ENCODE measurements around the gene PATJ.

The PATJ gene

DNA sequence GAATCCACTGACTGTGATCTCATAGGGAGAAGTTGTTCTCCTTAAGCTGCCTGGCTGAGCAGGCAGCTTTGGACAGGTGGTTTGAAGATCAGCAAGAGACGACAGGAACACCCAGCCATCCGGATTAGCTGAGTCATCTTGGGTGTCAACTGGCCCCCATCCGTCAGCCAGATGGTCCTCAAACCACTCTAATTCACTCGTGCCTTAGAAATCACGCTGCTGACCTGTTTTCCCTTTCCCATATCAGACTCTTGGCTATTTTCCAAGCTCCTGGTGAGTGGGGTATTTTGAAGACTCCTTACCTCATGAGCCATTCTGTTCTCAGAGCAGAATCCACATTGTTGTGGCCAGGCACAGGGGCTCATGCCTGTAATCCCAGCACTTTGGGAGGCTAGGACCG, 303.3 kb downstream of the PATJ start:
- no peak for DNase-seq (ENCODE audit: low spot score)

DNA sequence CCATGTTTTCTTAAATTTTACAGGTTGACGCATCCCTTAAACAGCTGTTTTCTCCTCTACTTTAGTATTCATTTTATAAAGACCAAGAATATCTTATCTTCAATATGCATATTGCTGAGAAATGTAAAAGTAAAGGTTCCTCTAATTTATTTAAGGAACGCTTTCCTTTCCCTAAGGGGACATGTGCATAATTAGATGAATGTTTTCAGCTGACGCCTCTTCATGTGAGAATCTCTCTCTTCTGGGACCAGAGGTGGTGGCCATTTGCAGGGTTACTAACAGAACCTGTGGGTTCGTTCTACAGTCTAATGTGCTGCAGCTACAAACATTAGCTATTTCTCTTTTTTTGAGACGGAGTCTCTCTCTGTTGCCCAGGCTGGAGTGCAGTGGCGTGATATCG, 304.6 kb downstream of the PATJ start:
- no peak for DNase-seq (ENCODE audit: low spot score)

DNA sequence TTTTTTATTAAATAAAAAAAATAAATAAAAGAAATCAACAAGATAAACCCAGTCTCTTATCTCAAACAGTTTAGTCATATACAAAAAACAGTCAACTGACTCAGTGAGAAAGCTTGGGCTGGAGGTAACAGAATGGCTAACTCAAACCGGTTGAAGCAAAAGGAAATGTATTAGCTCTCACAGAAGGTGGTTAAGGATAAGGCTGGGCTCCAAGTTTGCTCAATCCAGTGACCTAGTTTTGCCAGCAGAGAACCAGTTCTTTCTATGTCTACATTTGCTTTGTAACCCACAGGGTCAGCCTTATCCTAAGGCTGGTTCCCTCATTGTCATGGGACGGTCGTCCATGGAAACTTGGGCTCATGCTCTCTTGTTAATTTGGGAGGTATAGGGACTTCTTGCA, 307.9 kb downstream of the PATJ start:
- no peak for DNase-seq (ENCODE audit: low spot score)

DNA sequence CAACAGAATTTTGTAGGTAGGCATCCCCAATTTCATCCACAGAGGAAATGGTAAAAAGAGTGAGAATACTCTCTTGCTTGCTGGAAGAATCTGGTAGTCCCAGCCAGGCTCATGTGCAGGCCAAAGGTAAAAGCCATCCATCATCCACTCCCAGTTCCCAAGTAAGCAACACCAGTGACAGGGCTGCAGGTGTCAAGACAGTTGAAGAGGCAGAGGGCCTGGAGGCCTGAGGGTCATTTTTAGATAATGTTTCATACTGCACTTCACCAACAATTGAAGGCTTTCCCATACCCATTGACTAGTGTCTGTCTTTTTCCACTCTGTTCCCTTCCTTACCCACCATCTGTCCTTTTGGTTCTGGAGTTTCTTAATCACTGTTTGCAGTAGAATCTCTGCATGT, 310.7 kb downstream of the PATJ start:
- DNase-seq (ENCODE audit: low spot score): no peak

DNA sequence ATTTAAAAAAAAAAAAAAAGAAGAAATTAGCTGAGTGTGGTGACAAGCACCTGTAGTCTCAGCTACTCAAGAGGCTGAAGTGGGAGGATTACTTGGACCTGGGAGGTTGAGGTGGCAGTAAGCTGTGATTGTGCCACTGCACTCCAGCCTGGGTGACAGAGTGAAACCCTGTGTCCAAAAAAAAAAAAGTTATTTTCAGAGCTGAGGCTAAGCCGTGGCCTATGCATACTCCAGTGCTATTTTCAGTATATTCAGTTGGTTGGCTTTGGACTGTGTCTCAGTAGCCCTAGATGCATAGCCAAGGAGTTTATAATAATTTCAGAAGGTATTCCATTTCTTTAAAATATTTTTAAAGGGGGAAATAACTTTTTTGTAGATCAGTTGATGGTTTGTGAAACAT, 311.9 kb downstream of the PATJ start:
- no peak for DNase-seq (ENCODE audit: low spot score)

DNA sequence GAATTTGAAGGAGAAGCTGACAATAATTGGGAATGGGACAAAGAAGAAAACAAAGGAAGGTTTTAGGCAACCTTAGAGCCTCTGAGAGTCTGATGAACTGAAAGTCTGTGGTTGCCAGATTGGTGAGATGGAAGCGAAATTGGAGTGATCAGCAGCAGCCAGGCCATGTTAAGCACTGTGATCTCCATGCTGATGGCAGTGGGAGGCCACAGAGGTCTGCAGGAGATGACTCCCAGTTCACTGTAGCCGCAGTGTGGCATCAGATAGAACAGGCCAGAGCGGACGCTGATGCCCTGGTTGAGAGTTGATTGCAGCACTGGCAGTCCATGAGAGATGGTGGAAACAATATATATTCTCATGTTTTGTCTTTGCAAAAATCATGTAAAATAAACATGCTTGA, 314.9 kb downstream of the PATJ start:
- DNase-seq (ENCODE audit: low spot score): no peak

DNA sequence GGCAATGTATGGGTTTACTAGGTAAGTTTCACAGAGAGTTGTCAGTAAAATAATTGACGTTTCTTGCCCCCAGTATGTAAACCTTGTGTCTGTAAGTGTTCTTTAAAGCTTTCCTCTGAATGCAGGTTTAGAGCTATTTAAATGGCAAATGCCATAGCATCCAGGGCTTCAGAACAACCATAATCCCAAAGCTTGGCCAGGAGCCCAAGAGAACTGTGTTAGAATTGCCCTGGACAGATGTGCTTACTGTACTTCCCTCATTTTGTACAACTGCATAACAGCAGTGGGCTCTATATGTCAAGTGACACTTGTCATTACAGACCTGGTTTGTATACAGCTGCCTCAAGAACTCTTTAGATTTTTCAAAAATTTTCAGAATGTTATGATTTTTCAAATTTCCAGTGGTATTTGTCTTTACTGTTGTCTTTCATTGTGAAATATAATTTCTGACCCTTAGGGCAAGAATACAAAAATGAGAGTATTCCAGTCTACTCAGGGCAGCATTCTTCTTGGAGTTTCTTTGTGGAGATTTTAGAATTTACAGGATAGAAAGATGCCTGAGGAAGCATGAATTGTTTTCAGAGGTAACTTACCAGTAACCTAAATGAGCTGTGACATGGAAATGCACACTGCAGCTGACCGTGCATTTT, 315.5 kb downstream of the PATJ start:
- DNase-seq (ENCODE audit: low spot score): no peak

DNA sequence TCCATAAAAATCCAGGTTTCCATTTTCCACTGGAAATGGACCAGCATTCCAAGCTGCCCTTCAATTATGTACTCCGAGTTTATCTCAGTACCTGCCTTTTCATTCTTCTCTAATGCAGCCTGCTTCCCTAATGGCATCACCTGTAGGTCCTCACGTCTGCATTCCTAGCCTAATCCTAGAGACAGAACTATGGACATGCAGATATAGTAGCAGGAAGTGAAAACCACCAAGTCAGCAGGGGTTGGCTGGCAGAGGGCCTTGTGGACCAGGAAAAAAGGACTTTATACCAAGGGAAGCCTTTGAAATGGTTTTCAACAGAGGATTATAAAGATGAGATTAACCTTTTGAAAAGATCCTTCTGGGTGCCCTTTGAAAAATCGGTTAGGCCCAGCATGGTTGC, 316.7 kb downstream of the PATJ start:
- DNase-seq (ENCODE audit: low spot score): no peak

DNA sequence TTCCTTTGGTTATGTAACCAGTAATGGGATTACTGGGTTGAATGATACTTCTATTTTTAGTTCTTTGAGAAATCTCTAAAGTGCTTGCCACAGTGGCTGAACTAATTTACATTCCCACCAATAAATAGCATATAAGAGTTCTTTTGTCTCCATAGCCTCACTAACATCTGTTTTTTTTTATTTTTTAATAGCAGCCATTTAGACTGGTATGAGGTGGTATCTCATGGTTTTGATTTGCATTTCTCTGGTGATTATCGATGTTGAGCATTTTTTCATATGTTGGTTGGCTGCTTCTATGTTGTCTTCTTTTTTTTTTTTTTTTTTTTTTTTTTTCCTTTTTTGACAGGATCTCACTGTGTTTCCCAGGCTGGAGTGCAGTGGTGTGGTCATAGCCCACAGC, 319.8 kb downstream of the PATJ start:
- DNase-seq (ENCODE audit: low spot score): no peak

DNA sequence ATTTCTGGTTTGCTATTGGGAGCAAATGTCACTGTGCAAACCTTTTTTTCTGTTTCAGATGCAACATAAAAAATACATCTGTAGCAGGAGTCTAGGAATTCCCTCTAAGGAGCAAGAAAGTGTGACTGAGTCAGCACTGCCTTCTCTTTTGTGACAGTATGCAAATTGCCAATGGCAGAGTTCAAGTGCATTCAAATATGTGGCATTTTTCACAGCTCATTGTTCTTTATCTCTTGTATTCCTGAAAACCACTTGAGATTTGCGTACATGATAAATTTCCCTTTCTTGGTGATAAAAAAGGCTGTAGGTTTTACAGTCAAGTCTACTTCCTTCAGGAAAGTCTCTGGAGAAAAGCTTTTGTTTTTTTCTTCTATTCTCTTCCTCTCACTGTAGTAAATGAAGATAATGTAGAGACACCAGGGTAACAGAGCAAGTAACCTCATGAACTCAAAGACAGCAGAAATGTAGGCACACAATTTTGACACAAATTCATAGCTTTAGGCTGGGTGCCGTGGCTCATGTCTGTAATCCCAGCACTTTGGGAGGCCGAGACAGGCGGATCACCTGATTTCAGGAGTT, 322.6 kb downstream of the PATJ start:
- DNase-seq (ENCODE audit: low spot score): no peak

DNA sequence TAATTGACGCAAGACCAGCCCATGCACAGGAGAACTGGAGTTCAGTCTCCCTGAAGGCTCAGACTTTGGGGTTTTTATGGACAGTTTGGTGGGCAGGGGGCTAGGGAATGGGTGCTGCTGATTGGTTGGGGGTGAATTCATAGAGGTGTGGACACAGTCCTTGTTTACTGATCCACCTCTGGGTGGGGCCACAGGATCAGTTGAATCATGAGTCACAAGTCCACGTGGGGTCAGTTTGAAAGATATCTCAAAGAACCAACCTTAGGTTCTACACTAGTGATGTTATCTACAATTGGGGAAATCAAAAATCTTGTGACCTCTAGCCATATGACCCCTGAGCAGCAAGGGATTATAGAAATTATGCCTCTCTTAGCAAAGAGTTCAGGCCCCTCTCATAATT, 324.4 kb downstream of the PATJ start:
- DNase-seq (ENCODE audit: low spot score): no peak

DNA sequence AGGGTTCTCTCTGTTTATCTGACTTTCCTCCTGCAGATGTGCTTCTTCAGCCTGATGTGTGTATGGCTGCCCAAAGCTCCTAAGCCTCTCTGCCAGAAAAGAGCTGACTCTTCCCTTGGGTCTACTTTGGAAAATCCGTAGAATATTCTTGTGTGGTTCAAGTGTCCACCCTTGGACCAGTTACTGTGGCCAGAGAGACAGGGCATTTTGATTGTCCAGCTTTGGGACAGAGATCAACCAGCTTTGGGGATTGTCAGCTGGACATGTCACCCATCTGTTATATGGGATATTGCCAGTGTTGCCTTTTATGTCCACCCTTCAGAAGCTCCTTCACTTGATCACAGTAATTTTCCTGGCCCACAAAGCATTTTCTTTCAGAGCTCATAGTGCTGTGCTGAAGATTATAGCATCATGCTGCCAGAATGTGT, 326.1 kb downstream of the PATJ start:
- DNase-seq (ENCODE audit: low spot score): no peak

DNA sequence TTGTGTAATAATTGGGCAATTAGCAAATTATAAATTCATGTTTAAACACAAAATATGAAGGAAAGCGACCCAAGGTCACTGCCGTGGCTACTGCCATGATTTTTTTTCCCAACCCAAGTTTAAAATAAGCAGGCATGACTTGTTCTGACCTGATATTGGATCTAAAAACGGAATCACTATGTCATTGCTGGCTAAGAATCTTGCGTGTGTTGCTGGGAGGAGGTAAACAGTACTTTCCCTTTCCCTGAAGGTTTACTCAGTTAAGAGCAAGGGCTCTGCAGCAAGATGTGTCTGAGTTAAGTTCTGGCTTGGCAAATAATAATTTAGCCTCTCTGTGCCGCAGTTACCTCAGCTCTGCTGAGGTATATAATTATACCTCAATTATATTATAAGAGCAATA, 326.7 kb downstream of the PATJ start:
- DNase-seq (ENCODE audit: low spot score): peak; percentile 18

DNA sequence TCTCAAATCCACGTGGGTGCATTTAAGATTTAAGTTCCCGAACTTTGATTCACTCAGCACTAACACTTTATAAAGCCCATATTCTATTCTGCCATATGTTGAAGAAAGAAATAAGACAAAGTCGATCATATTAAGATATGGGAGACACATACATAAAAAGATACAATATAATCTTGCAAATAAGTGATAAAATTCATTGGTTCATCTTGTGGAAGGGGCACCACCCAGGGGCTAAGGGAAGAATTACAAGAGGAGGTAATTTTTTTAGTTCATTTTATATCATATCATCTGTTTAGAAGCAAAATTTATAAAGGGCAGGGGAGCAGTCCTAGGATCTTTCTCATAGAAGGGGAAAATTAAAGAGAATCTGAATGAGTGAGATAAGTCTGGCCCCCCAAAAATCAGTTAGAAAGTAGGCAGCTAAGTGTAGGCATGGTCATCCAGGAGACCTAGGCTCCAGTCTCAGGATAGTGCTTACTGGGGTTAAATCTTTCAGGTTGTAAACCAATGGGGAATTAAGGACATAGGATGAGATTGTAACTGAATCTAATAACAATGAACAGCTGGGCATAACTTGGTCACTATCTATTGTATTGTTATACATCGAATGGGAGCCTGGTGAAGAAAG, 328.2 kb downstream of the PATJ start:
- DNase-seq (ENCODE audit: low spot score): no peak

DNA sequence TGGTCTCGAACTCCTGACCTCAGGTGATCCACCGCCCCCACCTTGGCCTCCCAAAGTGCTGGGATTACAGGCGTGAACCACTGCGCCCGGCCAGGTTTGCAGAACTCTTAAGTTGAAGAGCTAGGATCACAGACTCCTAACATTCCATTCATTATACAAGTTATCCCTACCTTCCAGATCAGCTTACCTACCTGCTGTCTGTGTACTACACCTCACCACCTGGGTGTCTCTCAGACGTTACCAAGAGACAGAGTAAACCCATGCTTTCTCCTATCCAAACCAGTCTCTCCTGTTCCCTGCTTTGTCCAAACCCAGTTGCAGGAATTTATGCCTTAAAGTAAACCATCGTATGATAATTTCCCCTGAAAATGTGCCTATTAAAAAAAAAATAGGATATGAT, 329.4 kb downstream of the PATJ start:
- DNase-seq (ENCODE audit: low spot score): no peak

DNA sequence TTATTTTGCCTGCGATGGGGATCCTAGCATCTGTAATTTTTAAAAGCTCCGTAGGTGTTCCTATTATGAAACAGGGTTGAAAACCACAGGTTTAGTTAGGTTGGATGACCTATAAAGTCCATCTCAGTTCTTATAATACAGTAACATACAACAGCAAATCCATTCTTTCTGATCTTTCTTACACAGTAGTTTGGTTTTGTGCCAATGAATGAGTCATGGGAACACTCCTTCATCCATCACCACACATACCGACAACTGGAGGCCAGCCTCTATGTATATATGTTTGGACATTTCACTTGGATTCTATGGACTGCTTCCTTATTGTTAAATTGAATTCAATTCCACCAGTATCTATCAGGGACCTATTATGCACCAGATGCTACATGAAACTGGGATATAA, 334.0 kb downstream of the PATJ start:
- DNase-seq (ENCODE audit: low spot score): peak; percentile 16

DNA sequence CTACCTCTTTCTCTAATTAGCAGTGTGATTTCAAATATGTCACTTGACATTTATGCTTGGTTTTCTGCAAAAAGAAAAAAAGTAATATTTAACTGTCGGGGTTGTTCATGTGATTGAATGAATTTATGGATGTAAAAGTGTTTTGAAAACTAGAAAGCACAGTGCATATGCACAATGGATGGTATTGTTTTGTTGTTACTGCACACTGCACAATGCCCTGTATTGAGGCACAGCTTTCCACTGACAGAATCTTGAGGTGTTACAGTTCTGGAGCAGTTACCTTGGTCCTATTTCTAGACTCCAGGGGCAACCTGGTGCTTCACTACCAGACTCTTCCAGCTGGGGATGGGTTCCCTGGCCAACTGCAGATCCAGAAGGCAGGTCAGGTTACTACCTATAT, 335.5 kb downstream of the PATJ start:
- DNase-seq (ENCODE audit: low spot score): no peak

DNA sequence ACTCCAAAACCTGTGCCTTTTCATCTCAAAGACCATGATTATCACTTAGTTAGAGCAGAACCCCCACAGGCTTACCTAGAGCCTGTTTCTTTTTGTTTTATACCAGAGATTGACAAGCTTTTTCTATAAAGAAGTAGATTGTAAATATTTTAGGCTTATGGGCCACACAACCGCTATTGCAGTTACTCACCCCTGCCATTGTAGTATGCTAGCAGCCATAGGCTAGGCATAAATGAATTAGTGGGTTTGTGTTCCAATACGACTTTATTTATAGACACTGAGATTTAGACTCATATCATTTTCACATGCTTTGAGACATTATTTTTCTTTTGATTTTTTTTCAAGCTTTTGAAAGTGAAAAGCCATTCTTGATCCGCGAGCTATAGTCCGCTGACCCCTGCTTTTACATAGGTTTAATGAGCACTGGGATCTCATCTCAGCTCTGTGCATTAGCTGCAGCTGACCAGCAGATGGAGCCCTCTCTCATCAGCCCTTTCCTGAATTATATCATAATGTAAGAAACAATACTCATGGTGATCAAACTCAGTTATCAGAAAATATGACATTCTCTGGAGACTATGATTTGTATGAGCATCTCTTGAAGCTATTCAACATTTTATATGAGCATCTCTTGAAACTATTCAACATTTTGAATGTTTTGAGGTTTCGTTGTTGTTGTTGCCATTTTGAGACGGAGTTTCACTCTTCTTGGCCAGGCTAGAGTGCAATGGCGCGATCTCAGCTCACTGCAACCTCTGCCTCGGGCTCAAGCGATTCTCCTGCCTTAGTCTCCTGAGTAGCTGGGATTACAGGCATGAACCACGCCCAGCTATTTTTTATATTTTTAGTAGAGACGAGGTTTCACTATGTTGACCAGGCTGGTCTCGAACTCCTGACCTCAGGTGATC, 340.4 kb downstream of the PATJ start:
- peak; percentile 38 for DNase-seq (ENCODE audit: low spot score)

DNA sequence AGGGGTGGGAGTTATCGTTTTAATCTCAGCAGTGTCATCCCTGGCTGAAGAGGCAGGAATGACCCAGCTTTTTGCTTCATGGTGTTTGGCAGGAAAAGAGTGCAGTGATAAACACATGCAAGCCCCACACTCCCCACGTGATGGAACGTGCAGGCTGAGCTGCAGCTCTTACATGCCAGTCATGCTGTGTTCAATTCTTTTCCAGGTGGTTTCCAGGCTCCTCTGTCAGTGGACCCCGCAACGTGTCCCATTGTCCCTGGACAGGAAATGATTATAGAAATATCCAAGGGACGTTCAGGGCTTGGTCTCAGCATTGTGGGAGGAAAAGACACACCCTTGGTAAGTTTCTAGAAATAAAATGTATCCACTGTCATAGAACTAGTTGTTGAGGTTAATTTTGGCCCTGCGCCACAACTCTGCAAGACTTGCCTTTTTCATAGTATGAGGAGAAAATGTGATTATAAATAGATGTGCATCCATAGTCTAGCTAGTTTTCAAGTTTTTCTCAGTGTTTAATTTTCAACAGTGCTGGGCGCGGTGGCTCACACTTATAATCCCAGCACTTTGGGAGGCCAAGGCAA, 342.1 kb downstream of the PATJ start:
- no peak for DNase-seq (ENCODE audit: low spot score)

DNA sequence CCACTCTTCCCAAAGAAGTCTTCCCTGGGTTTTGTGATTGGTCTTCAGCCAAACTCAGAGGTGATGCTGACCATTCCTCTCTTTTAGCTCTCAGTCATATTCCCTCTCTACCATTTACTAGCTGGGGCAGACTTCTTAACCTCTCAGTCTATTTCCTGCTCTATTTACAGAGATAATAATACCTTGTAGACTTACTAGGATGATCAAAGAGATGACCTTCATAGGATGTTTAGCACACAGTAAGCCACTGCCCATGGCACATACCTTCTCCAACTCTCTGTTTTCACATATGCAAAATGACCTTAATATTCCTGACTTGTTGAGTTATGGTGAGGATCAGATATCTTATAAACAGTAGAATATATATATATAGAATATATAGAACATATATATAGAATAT, 346.2 kb downstream of the PATJ start:
- DNase-seq (ENCODE audit: low spot score): no peak

DNA sequence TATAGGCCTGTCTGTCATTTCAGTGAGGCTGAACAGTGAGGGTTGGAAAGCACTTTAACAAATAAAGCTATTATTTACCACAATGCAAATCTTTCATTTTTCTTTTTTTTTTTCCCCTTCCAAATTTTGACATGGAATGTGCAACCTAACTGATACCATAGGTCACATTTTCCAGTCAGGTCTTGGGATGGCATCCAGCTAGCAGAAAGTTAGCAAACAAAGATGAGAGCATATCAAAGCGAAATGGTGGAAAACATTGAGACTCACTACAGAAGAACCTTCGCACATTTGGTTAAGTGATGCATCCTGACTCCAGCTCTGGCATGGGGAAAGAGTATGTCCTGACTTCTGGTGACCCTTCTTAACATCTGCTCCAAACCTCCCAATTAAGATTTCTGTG, 347.3 kb downstream of the PATJ start:
- DNase-seq (ENCODE audit: low spot score): no peak

DNA sequence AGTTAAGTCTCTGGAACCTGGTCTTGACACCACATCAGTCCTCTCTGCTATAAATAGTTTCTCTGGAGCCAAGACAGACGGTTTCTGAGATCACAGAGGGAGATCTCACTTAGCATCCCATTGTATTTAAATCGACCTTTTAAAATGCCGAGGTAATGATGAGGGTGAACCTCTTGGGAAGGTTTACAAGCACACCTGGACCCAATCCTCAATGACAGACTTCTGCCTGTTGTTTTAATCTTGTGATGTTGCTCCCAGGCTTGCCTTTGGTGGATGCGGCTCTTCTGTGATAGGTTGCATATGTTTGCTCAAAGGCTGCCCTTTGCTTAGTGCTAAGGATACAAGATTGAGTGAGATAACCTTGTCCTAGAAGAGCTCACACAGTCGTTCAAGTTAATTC, 347.7 kb downstream of the PATJ start:
- DNase-seq (ENCODE audit: low spot score): no peak

DNA sequence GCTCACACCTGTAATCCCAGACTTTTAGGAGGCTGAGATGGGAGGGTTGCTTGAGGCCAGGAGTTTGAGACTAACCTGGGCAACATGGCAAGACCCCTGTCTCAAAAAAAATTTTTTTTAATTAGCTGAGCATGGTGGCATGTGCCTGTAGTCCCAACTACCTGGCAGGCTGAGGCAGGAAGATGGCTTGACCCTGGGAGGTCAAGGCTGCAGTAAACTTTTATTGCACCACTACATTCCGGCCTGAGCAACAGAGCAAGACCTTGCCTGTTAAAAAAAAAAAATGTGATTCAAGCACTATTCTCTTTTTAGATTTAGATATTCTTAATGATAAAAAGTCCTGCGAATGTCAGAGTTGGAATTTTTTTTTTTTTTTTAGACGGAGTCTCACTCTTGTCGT, 349.8 kb downstream of the PATJ start:
- no peak for DNase-seq (ENCODE audit: low spot score)
